Loucy (cell line): ENCODE results near the gene NSUN2.

ENCODE experiments used
- H2AFZ ChIP-seq: fragments of 200-600 bp; sonication (generic); 2 replicates; pipeline ENCODE4 v1.6.0; 2016; ENCODE audit warnings: antibody characterized with exemption, mild to moderate bottlenecking, low read length, moderate library complexity
- H3F3A ChIP-seq: fragments of 200-600 bp; 2 replicates; pipeline ENCODE4 v1.6.0; 2016; ENCODE audit warnings: antibody characterized with exemption, low read depth, mild to moderate bottlenecking
- H3K27me3 ChIP-seq: fragments of 200-600 bp; sonication (generic); 2 replicates; pipeline ENCODE4 v1.6.1; 2014; ENCODE audit warnings: low read length, mild to moderate bottlenecking; ENCODE audit not compliant: insufficient read depth, poor library complexity, severe bottlenecking
- H3K36me3 ChIP-seq: fragments of 200-600 bp; sonication (generic); 2 replicates; pipeline ENCODE4 v1.6.1; 2016; ENCODE audit warnings: low read length; ENCODE audit not compliant: insufficient read depth
- H3K4me1 ChIP-seq: fragments of 200-600 bp; sonication (generic); 2 replicates; pipeline ENCODE4 v1.5.1; 2014; ENCODE audit warnings: low read length, mild to moderate bottlenecking; ENCODE audit not compliant: insufficient read depth, poor library complexity, severe bottlenecking
- H3K4me2 ChIP-seq: fragments of 200-600 bp; sonication (generic); 2 replicates; pipeline ENCODE4 v1.6.0; 2014; ENCODE audit warnings: antibody characterized with exemption, low read length, low read depth, mild to moderate bottlenecking; ENCODE audit not compliant: poor library complexity, severe bottlenecking
- H3K4me3 ChIP-seq: fragments of 200-600 bp; sonication (generic); 2 replicates; pipeline ENCODE4 v1.5.1; 2014; ENCODE audit warnings: low read length, mild to moderate bottlenecking, mixed read lengths; ENCODE audit not compliant: poor library complexity, severe bottlenecking
- H3K79me2 ChIP-seq: fragments of 200-600 bp; sonication (generic); 2 replicates; pipeline ENCODE4 v1.6.1; 2014; ENCODE audit warnings: low read length; ENCODE audit not compliant: insufficient read depth
- H3K9ac ChIP-seq: fragments of 200-600 bp; sonication (generic); 2 replicates; pipeline ENCODE4 v1.6.0; 2014; ENCODE audit warnings: mild to moderate bottlenecking, low read depth, low read length, moderate library complexity; ENCODE audit not compliant: poor library complexity, severe bottlenecking
- H3K9me2 ChIP-seq: fragments of 200-600 bp; sonication (generic); replicated peaks from 2 replicates; pipeline ENCODE4 v1.6.1; 2016; ENCODE audit warnings: low read depth, low read length, mixed read lengths
- H3K9me3 ChIP-seq: fragments of 200-600 bp; sonication (generic); 2 replicates; pipeline ENCODE4 v1.6.1; 2014; ENCODE audit warnings: mild to moderate bottlenecking, antibody characterized with exemption, low read length, low read depth; ENCODE audit not compliant: insufficient read depth
- H4K20me1 ChIP-seq: fragments of 200-600 bp; sonication (generic); 2 replicates; pipeline ENCODE4 v1.6.0; 2014; ENCODE audit warnings: antibody characterized with exemption, low read length, mild to moderate bottlenecking; ENCODE audit not compliant: insufficient read depth, poor library complexity, severe bottlenecking
- EZH2phosphoT487 ChIP-seq: fragments of 200-600 bp; IDR thresholded peaks from 2 replicates; pipeline ENCODE4 v1.6.1; 2018; ENCODE audit warnings: antibody characterized with exemption, mild to moderate bottlenecking, moderate library complexity, borderline replicate concordance
- TF ChIP-seq, protein P1 (sequence below): fragments of 200-600 bp; sonication (generic); conservative IDR thresholded peaks from 2 replicates; pipeline ENCODE4 v1.5.1; 2014; ENCODE audit warnings: mild to moderate bottlenecking, antibody characterized with exemption, low read length

Gene NSUN2

DNA sequence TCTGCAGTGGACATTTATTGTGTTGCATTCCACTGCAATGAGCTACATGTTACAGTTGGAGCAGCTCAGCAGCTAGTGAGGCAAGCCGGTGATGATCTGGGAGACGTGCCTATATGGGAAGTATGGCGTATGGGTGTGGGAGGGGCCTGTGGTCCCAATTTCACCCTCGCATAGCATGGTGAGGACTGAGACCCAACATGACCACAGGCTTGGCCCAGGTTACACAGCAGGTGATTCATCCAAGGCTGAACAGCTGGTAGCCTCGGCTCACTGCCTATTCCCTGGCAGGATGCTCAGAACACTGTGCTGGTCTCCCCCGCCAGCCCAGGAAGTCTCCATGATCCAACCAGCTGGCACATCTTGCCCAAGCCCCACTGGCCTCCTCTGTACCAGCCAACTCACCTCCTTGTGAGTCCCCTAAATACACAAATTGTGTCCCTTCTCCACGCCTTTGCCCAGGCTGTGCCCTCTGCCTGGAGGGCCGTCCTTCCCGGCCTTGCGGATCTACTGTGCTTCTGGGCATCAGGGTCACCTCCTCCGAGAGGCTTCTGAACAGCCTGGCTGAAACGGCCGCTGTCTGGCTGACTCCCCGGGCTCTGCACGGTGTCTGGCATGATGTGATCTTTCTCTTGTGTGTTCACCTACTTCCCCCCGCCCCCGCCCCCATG lies 81.4 kb downstream of the NSUN2 start:
- Histone ChIP-seq H3K4me2 (no peak overlapping the region), H3K4me1 (no peaks in the 10 kb centered on the region), H3K4me3 (no peak overlapping the region), H3K9me3 (peaks cover 3% of the 10 kb centered on the region; the same call in 1 of the 2 replicates), H3K9me2 (no peaks in the 10 kb centered on the region), H4K20me1 (no peaks in the 10 kb centered on the region), H3K9ac (no peak overlapping the region), H3K27me3 (no peaks in the 10 kb centered on the region), H3K36me3 (no peaks in the 10 kb centered on the region), H2AFZ (no peak overlapping the region), H3K79me2 (no peaks in the 10 kb centered on the region), H3F3A (no peaks in the 10 kb centered on the region)
- no peak for TF ChIP-seq EZH2phosphoT487
- TF ChIP-seq, protein P1, sequence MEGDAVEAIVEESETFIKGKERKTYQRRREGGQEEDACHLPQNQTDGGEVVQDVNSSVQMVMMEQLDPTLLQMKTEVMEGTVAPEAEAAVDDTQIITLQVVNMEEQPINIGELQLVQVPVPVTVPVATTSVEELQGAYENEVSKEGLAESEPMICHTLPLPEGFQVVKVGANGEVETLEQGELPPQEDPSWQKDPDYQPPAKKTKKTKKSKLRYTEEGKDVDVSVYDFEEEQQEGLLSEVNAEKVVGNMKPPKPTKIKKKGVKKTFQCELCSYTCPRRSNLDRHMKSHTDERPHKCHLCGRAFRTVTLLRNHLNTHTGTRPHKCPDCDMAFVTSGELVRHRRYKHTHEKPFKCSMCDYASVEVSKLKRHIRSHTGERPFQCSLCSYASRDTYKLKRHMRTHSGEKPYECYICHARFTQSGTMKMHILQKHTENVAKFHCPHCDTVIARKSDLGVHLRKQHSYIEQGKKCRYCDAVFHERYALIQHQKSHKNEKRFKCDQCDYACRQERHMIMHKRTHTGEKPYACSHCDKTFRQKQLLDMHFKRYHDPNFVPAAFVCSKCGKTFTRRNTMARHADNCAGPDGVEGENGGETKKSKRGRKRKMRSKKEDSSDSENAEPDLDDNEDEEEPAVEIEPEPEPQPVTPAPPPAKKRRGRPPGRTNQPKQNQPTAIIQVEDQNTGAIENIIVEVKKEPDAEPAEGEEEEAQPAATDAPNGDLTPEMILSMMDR, result no peak

DNA sequence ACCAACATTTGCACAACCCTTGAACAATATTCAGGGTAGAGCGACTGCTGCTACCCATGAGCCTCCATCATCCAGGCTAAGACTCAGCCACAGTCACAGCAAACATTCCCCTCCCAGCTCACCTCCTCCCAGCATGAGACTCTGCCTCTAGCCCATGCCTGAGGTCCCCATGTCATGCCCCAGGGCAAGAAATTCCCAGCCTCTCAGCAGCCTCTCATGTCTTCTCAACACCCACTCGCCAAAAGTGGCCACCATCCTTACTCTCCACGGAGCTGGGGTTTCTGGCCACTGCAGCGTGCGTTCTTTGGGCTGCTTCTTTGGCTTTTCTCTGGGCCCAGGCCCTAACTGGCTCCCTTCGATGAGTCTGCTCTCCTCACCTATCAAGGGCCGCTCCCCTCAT lies 82.2 kb downstream of the NSUN2 start:
- peaks cover 3% of the 10 kb centered on the region; the same call in 1 of the 2 replicates for H3K9me3 ChIP-seq
- no peaks in the 10 kb centered on the region for H3F3A ChIP-seq

More for the DNA sequence above, 82.2 kb downstream of the NSUN2 start:
- Histone ChIP-seq H3K9ac (no peak overlapping the region), H3K4me3 (no peak overlapping the region), H3K4me1 (no peaks in the 10 kb centered on the region), H3K36me3 (no peaks in the 10 kb centered on the region), H3K27me3 (no peaks in the 10 kb centered on the region), H3K79me2 (no peaks in the 10 kb centered on the region), H3K4me2 (no peak overlapping the region), H3K9me2 (no peaks in the 10 kb centered on the region), H2AFZ (no peak overlapping the region), H4K20me1 (no peaks in the 10 kb centered on the region)
- TF ChIP-seq, protein P1, result no peak
- no peak for TF ChIP-seq EZH2phosphoT487
